Measurements from ENCODE around the gene HTD2.

Gene HTD2

DNA sequence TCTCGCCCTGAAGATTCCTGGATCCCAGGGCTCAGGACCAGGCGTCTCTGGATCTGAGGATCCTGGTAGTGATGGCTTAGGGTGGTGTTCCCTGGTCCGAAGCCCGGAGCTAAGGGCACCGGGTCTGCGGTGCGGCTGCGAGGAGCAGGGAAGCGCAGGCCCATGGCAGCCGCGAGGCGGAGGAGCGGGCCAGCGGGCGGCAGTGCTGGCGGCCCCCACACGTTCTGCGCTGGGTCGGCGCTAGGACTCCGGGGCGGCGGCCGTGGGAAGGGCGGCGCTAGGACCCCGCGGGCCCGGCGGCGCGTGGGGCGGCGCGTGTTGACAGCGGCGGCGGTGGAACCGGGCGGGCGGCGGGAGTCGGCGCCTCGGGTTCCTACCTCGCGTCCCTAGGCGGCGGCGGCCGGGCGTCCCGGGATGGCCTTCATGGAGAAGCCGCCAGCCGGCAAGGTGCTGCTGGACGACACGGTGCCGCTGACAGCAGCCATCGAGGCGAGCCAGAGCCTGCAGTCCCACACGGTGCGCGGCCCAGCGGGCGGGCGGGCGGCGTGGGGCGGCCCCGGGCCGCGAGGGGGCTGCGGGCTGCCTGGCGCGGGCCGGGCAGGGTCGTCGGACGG lies 26.4 kb downstream of the HTD2 start, which contains the start of gene PXK (continued):
- TF ChIP-seq ZNF626 (tag by site-specific recombination; IDR thresholded peaks at IDR 0.05), result 0 out of 2 replicates have a peak, but pooled peaks have one; percentile 37
- TF ChIP-seq ZNF530 (tag by site-specific recombination; IDR thresholded peaks at IDR 0.05; ENCODE audit: low read depth), result no peak
- no peak for TF ChIP-seq ZNF24 (tag by site-specific recombination; IDR thresholded peaks at IDR 0.05)
- TF ChIP-seq YY1 (tag by site-specific recombination; IDR thresholded peaks at IDR 0.05), result peak; percentile 42; the same call in 1 of the 2 replicates
- TF ChIP-seq ZNF600 (tag by site-specific recombination; IDR thresholded peaks at IDR 0.05), result peak; percentile 81
- no peak for TF ChIP-seq ZNF239 (tag by site-specific recombination; IDR thresholded peaks at IDR 0.05)
- TF ChIP-seq ZNF677 (tag by site-specific recombination; IDR thresholded peaks at IDR 0.05), result peak; percentile 59; the same call in 1 of the 2 replicates
- no peak for TF ChIP-seq ZNF529 (tag by site-specific recombination; IDR thresholded peaks at IDR 0.05; ENCODE audit: insufficient replicate concordance)
- TF ChIP-seq OVOL3 (tag by site-specific recombination; IDR thresholded peaks at IDR 0.05), result no peak
- TF ChIP-seq ZNF404 (tag by site-specific recombination; IDR thresholded peaks at IDR 0.05), result no peak
- TF ChIP-seq ZNF571 (tag by site-specific recombination; IDR thresholded peaks at IDR 0.05), result no peak
- no peak for TF ChIP-seq ZBTB21 (tag by site-specific recombination; IDR thresholded peaks at IDR 0.05)
- TF ChIP-seq ZNF302 (tag by site-specific recombination; IDR thresholded peaks at IDR 0.05; ENCODE audit: low read depth), result no peak
- TF ChIP-seq ZNF37A (tag by site-specific recombination; IDR thresholded peaks at IDR 0.05), result peak; percentile 59; the same call in 1 of the 2 replicates
- no peak for TF ChIP-seq ZNF324 (tag by site-specific recombination; IDR thresholded peaks at IDR 0.05)
- peak; percentile 90 for TF ChIP-seq ZSCAN30 (tag by site-specific recombination; IDR thresholded peaks at IDR 0.05)
- TF ChIP-seq SCRT2 (tag by site-specific recombination; IDR thresholded peaks at IDR 0.05), result no peak
- TF ChIP-seq SP3 (tag by site-specific recombination; IDR thresholded peaks at IDR 0.05), result no peak
- no peak for TF ChIP-seq ZNF510 (tag by site-specific recombination; IDR thresholded peaks at IDR 0.05; ENCODE audit: insufficient replicate concordance)
- peak; percentile 42; the same call in 1 of the 2 replicates for TF ChIP-seq ZNF596 (tag by site-specific recombination; IDR thresholded peaks at IDR 0.05)

DNA sequence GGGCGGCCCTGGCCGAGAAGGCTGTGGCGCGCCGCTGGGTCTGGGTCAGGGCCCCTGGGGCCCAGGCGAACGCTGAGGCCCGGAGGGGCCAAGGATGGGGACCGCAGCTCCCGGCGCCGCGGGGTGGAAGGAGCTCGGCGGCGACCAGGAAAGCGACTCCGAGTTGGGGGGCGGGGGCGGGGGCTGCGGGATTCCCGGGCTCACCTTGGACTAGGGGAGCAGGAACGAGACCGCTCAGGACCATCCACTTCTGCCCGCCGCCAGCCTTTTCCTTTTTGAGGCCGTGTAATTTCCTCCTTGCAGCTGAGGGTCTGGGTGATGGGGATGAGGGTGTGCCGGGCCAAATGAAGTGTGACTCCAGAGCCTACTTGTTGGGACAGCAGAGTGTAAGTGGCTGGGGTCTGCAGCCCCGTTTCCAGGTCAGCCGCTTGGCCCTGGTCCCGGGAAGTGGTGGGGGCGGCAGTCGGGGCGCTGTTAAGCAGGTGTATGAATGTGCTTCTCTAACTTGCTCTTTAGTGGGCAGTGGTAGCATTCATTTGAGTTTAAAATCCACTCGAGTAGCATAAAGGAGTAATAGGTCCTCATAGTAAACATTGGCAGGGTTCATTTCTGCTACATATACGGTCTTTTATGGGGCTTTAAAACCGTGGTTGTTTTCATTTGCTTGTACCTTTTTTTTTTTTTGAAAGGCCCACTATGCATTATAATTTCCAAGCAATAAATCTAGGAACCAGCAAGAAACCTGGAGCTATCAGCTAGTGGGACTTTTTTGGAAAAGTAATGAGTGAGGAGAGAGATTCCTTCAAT lies 27.1 kb downstream of the HTD2 start:
- no peaks in the 10 kb centered on the region; the same call in 1 of the 2 replicates for H3K4me1 ChIP-seq (ENCODE audit: control insufficient read depth, insufficient read depth, low read length)
- no peaks in the 10 kb centered on the region for H3K9me3 ChIP-seq (ENCODE audit: control insufficient read depth, insufficient read depth, low read depth, low read length)
- peak overlapping the region; percentile 81 for H3K4me3 ChIP-seq (ENCODE audit: low read depth, low read length)
- ChIA-PET POLR2A (interaction anchor here (0.7 to 1.4 kb wide), 2 partner anchors 17 to 362 kb away, joined by 4 to 5 read pairs; no protein-coding TSS in a partner anchor), CTCF (interaction anchor here (0.5 to 1.1 kb wide), 5 partner anchors 29 to 294 kb away, joined by 3 to 6 read pairs (median 3); no protein-coding TSS in a partner anchor)
- H3K27ac ChIP-seq (ENCODE audit: extremely low read depth, low read depth, low read length), result peak overlapping the region; percentile 69; the same call in 1 of the 2 replicates
- no peaks in the 10 kb centered on the region for H3K36me3 ChIP-seq (ENCODE audit: control insufficient read depth in 2 of 2, insufficient read depth in 1 of 2, low read length in 2 of 2)
- TF ChIP-seq KLF1 (tag by site-specific recombination; IDR thresholded peaks at IDR 0.05) (no peak), ZIC2 (tag by site-specific recombination; IDR thresholded peaks at IDR 0.05) (peak; percentile 31; the same call in 1 of the 2 replicates), ZNF335 (tag by site-specific recombination; conservative IDR thresholded peaks at IDR 0.05) (peak; percentile 58), ZNF548 (tag by site-specific recombination; IDR thresholded peaks at IDR 0.05) (no peak)
- TF ChIP-seq, protein P1, sequence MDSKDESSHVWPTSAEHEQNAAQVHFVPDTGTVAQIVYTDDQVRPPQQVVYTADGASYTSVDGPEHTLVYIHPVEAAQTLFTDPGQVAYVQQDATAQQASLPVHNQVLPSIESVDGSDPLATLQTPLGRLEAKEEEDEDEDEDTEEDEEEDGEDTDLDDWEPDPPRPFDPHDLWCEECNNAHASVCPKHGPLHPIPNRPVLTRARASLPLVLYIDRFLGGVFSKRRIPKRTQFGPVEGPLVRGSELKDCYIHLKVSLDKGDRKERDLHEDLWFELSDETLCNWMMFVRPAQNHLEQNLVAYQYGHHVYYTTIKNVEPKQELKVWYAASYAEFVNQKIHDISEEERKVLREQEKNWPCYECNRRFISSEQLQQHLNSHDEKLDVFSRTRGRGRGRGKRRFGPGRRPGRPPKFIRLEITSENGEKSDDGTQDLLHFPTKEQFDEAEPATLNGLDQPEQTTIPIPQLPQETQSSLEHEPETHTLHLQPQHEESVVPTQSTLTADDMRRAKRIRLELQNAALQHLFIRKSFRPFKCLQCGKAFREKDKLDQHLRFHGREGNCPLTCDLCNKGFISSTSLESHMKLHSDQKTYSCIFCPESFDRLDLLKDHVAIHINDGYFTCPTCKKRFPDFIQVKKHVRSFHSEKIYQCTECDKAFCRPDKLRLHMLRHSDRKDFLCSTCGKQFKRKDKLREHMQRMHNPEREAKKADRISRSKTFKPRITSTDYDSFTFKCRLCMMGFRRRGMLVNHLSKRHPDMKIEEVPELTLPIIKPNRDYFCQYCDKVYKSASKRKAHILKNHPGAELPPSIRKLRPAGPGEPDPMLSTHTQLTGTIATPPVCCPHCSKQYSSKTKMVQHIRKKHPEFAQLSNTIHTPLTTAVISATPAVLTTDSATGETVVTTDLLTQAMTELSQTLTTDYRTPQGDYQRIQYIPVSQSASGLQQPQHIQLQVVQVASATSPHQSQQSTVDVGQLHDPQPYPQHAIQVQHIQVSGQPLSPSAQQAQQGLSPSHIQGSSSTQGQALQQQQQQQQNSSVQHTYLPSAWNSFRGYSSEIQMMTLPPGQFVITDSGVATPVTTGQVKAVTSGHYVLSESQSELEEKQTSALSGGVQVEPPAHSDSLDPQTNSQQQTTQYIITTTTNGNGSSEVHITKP (tag by site-specific recombination; IDR thresholded peaks at IDR 0.05), result peak; percentile 27; the same call in 1 of the 2 replicates
- TF ChIP-seq, protein P2, sequence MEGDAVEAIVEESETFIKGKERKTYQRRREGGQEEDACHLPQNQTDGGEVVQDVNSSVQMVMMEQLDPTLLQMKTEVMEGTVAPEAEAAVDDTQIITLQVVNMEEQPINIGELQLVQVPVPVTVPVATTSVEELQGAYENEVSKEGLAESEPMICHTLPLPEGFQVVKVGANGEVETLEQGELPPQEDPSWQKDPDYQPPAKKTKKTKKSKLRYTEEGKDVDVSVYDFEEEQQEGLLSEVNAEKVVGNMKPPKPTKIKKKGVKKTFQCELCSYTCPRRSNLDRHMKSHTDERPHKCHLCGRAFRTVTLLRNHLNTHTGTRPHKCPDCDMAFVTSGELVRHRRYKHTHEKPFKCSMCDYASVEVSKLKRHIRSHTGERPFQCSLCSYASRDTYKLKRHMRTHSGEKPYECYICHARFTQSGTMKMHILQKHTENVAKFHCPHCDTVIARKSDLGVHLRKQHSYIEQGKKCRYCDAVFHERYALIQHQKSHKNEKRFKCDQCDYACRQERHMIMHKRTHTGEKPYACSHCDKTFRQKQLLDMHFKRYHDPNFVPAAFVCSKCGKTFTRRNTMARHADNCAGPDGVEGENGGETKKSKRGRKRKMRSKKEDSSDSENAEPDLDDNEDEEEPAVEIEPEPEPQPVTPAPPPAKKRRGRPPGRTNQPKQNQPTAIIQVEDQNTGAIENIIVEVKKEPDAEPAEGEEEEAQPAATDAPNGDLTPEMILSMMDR (tag by site-specific recombination; IDR thresholded peaks at IDR 0.05), result peak; percentile 58; the same call in 1 of the 2 replicates
- TF ChIP-seq, protein P3, sequence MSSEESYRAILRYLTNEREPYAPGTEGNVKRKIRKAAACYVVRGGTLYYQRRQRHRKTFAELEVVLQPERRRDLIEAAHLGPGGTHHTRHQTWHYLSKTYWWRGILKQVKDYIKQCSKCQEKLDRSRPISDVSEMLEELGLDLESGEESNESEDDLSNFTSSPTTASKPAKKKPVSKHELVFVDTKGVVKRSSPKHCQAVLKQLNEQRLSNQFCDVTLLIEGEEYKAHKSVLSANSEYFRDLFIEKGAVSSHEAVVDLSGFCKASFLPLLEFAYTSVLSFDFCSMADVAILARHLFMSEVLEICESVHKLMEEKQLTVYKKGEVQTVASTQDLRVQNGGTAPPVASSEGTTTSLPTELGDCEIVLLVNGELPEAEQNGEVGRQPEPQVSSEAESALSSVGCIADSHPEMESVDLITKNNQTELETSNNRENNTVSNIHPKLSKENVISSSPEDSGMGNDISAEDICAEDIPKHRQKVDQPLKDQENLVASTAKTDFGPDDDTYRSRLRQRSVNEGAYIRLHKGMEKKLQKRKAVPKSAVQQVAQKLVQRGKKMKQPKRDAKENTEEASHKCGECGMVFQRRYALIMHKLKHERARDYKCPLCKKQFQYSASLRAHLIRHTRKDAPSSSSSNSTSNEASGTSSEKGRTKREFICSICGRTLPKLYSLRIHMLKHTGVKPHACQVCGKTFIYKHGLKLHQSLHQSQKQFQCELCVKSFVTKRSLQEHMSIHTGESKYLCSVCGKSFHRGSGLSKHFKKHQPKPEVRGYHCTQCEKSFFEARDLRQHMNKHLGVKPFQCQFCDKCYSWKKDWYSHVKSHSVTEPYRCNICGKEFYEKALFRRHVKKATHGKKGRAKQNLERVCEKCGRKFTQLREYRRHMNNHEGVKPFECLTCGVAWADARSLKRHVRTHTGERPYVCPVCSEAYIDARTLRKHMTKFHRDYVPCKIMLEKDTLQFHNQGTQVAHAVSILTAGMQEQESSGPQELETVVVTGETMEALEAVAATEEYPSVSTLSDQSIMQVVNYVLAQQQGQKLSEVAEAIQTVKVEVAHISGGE (tag by site-specific recombination; conservative IDR thresholded peaks at IDR 0.05; ENCODE audit: low read depth), result peak; percentile 68

Data from HEK293 (cell line).